NCI-H2196 treated with DMSO at 0.1 percent for 48 hours (cell line): ENCODE measurements around the gene DENND4B.

Experiments
- DNase-seq: peaks from one replicate; lab custom pipeline; 2025; ENCODE audit not compliant: unreplicated experiment; lab: John Stamatoyannopoulos, UW

Gene DENND4B

DNA sequence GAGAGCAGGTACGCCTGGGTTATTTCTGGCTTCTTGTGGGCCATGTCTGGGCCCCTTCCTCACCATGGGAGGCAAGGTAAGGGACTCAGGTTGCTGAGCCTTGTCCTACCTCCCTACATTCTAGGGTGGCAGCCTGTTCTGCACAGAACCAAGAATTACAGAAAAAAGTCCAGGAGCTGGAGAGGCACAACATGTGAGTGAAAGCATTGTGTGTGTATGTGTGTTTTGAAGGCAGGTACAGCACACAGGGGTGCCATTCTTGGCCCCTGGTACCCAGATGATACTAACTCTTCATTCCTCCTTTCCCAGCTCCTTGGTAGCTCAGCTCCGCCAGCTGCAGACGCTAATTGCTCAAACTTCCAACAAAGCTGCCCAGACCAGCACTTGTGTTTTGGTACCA, 26.6 kb upstream of the DENND4B start:
- DNase-seq: no peak

DNA sequence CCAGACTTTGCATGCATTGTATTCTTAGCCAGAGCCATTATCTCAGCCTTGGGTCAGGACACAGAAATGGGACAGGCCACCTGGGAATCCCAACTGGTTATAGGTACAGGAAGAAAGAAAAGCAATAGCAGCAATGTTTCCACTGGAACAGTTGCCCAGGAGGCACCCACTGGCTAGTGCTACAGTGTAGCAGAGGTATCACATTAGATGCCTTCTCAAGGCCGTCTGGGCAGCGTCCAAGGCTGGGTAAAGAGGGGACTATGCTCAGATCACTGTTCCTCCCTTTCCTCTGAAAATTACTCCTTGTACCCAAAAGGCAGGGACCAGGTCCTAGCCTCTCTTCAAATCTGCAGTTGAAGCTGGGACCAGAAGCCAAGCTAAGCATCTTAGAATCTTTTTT, 23.8 kb upstream of the DENND4B start:
- DNase-seq: no peak

DNA sequence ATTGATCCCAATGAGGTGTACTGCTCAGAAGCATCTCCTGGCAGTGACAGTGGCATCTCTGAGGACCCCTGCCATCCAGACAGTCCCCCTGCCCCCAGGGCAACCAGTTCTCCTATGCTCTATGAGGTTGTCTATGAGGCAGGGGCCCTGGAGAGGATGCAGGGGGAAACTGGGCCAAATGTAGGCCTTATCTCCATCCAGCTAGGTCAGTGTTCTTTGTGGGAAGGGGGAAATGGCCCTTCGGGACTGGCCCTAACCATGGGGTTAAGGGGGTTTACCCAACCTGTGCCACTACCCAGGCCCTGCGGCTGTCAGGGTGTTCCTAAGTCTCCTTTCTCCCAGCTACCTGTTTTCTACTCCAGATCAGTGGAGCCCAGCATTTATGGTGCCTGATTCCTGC, 22.5 kb upstream of the DENND4B start:
- no peak for DNase-seq

DNA sequence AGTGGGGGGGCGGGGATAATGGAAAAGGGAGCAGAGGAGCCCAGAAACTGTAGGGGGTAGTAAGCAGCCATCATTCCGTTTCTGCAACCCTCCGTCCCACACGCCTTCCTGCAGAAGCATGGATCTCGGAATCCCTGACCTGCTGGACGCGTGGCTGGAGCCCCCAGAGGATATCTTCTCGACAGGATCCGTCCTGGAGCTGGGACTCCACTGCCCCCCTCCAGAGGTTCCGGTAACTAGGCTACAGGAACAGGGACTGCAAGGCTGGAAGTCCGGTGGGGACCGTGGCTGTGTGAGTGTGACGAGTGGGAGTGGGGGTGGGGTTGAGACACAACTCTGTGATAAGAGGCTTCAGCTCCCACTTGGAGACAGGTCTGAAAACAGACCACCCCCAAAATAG, 21.9 kb upstream of the DENND4B start:
- no peak for DNase-seq

DNA sequence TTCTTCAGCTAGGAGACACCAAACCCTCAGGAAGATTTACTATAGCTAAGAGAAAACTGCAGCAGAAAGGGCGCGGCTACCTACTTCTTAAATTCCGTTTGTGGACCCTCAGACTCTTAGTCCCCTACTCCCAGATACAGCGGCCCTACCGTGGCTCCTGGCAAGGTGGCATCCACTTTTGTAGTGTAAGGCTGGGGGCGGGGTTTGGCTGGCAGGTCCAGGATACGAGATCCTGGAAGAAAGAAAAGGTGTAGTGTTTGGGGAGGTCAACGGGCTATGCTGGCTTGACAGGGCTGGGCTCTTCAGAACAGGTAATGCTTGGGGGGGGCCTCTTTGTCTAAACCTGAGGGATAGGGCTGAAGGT, 21.5 kb upstream of the DENND4B start:
- peak; percentile 43 for DNase-seq

DNA sequence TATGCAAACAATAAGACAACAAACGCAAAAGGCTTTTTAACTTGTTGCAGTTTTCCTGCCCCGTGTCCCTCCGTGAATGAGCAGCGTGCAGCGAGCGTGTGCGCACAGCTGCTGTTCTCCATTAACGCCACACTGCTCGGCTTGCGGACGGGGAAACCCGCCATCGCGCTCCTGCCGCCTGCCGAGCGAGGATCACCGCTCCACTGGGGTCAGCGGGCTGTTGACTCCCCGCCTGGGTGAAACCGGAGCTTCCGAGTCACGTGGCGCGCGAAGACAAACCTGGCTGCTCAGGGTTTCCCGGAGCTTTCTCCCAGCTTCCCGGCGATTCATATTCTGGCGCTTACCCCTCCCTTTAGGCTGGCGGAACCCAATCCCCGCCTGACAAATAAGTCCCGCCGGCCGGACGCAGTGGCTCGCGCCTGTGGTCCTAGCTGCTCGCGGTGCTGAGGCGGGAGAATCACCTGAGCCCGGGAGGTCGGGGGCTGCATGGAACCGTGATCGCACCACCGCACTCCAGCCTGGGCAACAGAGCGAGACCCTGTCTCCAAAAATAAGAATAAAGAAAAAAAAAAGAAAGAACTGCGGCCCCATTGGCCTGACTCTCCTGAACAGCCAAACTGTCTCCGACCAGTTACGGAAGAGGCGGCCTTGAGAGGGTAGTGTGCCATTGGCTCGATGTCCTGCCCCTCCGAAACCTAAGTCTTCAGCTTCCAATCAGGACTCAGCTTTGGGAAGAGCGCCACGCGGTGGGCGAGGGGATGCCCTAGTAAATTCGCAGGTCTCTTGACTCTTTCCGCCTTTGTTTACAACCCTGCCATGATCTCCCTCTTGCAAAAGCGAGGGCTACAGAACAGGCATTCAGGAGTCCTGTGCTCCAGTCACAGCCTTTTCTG, 20.8 kb upstream of the DENND4B start, which contains the start of gene CREB3L4:
TSS of gene CREB3L4 (plus strand) at position 796 of the 893 bp plus-strand sequence. CDS start 624 bp downstream, outside the sequence.
- peak; percentile 96 for DNase-seq

DNA sequence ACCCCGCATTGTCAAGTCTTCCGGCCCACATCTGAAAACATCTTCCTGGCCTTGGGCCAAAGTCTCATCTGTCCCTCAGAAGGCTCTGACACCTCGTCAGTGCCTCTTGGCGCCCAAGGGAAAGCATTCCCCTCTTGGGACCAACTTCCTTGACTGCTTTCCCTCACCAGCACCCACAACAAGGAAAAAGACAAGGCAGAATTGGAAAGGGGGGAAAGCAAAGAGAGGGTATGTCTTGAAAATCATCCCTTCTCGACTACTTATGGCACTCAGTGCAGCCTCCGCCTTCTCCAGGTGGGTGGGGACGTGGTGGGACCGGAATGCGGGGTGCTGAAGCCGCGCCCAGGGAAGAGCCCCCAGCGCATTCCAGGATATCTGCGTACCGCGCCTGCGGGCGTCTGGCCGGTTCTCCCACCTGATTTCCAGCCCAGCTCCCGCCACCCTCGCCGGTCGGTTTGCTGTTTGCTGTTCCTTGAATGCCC, 17.4 kb upstream of the DENND4B start:
- DNase-seq: no peak

DNA sequence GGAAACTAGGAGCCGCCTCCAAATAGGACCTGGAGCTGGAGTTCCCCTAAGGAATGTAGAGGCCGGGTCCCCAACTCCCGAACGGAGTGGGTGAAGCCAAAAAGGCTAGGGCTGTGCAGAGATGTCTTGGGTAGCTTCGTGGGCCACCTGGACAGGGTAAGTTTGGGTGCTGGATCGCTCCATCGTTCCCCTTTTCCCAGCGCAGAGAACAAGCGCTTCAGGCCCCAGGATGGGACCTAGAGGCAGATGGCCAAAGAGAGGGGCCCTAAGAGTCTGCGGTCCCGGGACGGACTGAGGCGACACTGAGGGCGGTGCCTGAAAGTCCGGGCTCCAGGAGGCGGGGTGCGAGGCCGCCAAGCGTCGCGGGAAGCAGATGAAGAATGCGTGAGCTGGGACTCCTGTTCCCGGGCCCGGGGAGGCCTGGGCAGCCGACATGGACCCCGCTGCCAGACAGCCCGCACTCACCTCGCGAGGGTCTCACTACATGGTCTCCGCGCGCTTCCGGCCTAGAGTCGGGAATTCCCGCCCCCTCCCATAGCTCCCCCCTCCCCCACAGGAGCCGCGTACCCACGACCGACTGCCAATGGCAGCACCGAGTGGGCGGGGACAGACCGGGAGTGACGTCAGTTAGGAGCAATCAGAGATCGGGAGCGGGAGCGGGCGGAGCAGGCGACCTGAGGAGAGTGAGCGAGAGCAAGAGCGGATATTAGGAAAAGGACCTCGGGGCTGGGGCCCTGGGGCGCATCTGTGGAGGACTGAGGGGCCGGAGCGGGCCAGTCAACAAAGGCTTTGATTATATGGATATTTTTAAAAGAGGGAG, 16.7 kb upstream of the DENND4B start, which contains the start of gene SLC39A1:
TSS of gene SLC39A1 (minus strand) at position 508 of the 820 bp plus-strand sequence. CDS start 822 bp downstream, outside the sequence.
- DNase-seq: peak; percentile 94

DNA sequence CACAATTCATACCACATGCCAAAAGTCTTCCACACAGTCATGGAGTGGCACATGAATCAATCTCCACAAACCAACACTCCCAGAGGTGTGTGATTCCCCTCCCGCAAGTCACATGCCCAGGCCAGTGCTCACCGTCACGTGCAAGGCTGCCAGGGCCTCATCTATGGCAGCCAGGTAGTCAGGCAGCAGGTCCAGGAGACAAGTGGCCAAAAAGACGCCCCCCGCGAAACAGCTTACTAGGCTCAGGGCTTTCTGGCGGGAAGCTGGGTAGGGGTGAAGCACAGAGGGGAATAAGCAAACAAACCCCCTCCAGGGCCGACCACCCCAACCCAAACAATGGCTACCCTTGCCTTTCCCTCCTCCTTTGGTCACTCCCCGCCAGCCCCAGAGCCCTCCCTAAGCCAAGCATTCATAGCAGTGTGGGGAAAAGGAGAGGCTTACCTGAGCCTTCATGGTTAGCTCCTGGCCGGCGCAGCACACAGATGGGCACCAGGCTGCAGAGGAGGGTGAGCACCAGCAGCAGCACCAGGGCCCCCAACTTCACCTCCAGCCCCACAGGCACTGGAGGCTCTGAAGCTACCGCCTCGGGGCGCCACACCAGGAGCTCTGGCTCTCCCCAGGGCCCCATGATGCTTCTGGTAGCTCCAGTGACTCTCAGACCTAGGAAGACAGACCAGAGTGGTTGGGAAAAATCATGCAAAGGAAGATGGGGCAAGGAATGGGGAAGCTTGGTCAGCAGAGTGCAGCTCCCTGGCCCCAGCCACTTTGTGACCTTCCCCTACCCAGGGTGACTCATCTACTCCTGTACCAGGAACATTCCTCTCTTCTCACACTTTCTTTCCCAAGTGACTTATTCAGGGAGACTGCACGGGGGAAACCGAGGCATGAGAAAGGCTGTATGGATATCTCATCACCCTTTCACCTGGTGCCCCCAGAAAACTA, 15.8 kb upstream of the DENND4B start:
- no peak for DNase-seq

DNA sequence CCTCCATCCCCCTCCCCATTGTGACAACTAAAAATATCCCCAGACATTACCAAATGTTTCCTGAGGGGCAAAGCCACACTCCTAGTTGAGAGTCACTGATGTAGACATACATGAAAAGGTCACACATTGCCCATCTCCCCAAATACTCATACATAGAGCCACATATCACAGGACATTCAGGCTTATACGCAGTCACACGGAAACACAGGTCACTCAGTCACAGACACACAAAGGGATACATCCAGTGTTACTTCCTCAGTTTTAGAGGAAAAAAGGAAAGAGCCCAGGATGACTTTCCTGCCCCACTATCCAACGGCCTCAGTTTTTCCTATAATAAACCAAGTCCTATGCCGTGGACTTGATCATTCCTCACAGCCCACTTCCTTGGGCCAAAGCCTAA, 14.9 kb upstream of the DENND4B start:
- no peak for DNase-seq

DNA sequence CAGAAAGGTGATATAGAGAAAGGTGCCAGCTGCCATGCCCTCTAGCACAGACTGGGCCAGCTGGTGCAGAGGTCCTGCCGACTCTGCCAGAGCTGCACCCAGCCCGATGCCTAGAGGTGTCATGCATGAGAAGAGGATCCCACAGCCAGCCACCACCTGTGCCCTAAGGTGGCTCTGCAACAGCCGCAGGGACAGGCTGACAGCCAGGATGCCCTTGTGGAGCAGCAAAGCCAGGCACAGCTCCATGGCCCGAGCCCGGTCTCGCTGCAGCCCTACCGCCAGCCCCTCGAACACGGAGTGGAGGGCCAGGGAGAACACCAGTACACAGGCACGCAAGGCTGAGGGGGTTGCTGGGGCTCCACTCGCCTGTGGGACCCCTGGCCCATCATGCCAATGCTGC, 13.7 kb upstream of the DENND4B start:
- DNase-seq: no peak

DNA sequence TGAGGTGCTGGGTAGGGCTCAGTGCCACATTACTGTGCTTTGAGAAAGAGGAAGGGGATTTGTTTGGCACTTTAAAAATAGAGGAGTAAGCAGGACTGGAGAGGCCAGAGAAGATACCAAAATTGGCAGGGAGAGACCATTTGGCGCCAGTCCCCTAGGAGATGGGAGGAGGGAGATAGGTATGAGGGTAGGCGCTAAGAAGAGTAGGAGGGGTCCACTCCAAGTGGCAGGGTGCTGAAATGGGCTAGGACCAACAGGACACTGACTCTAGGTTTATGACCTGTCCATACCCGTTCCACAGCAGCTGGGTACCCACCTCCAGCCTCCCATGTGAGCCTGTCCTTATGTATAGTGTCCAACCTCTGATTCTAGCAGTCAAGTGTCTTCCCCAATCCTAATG, 12.9 kb upstream of the DENND4B start:
- no peak for DNase-seq

DNA sequence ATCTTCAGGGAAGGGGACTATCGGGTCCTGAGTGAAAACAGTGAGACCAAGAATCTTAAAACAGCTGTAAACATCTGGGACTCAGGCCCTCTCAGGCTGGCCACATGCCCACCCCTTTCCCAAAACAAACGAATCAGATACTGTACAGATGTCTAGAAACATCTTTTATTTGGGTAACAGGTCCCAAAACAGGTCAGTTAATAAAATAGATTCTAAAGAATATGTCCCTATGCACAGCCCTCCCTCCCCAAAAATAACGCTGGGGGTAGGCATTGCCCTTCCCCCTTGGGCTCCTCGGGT, 12.4 kb upstream of the DENND4B start:
- no peak for DNase-seq

DNA sequence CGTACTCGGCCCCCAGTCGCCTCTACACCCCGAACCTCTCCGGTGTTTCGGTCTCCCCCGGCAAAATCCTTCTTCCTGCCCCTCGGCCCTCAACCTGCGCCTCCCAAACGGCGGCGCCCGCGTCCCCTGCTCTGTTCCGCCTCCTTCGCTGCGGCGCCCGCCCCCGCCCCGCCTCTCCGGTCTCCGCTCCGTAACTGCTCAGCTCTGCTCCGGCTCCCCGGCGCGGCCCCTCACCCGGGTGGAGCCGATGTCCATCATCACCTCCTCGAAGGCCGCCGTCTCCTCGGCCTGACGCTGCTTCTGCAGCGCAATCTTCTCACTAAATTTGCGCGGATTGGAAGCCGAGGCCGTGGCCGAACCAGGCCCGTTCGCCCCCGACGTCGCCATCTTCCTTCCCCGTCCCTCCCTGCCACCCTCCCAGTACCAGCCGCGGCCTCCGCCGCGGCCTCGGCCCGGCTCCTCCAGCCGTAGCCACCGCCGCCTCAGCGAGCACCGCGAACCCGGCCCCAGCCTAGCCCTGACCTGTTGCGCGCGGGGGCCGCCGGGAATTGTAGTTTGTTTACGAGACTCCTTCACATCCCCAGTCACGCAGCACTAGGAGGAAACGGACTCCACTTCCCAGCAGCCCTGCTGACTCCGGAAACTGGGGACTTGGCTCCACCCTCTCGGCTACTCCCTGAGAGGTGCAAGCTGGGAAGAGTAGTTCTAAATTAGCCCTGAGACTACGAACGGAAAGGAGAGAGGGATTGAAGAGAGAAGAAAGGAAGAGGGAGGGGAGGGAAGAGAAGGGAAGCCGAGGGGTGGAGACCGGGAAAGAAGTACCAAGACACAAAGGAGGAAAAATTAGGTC, 11.8 kb upstream of the DENND4B start, which contains the start of gene CRTC2:
TSS of gene CRTC2 (minus strand) at position 502 of the 850 bp plus-strand sequence. CDS start at position 387, 115 bp downstream.
- DNase-seq: peak; percentile 98

DNA sequence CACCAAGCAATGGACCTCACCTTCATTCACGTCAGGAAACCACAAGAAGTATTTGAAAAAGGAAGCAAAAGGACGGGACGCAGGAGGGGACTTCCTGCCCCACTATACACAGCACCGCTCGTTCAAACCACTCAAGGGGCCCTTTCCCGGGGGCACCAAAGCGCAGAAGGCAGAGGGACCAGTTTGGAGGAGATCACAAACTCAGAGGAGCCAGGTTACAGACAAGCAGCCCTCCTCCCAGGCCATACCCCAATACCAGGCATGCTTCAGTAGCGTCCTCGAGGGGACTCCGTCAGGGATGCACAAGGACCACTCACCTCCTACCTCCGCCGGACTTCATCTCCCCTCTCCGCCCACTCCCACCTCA, 11.2 kb upstream of the DENND4B start:
- no peak for DNase-seq

DNA sequence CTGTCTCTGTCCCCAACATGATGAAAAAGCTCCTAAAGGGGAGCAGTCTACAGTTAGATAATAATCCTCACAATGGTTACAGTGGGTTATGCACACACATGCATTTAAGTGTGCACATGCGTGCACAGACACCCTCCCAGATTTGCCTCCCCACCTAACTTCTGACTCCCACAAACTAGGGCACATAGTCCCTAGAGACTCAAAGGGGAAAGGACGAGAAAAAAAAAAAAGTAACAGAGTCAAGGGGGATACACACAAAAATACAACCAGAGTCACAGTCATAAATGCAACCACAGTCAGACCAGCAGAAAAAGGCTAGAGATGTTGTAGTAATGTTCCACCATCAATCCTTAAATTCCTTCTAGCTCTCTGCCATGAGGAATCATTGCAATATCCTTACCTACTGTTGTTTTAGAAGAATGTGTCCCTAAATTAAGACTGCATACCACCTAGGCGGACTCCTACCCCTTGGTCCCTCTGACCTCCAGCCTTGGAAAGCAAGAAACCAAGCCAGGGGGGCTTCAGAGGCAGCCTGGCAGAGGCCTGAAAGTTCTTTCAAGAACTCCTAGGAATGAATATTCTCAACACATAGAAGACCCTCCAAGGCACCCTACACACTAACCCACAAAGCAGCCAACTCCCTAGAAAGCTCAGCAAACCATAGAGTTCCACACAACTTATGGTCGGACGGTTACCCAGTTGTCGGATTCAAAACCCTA, 10.6 kb upstream of the DENND4B start:
- DNase-seq: no peak

DNA sequence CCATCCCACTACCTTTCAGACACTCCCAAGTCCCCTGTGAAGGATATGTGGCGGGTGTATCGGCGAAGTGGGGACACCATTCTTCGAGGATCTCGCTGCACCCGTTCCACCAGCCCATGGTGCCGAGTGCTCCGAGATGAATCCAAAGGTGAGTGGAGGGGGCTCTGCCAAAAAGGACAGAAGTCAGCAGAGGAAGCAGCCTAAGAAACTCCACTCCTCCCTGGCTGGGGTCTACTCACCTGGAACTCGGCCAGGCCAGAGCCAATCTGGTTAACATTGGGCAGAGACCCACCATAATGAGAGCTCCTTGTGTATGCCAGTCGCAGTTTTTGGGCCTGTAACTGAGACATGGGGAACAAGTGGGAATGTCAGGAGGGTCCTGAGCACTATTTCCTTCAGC, 8.3 kb upstream of the DENND4B start:
- no peak for DNase-seq

DNA sequence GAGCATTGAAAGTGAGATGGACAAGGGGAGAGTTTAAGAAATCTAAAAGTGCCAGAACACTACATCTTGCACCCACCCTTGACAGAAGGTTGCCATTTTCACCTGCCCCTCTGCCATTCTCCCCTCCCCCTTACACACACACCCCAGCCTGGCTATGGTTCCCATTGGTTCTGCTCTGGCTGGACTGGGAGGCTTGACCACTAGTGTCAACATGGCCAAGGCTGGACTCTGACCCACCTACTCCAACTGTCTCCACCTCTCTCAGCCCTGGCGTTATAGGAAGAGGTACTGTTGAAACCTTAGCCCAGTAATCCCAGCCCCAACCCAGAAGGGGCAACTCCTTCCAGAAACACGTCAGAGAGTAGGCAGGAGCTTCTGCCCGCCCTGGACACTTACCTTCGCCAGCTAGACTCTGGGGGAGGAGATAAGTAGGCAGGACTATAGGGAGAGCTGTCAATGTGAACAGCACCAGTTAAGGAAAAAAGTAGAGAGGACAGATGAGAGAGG, 7.4 kb upstream of the DENND4B start:
- DNase-seq: no peak

DNA sequence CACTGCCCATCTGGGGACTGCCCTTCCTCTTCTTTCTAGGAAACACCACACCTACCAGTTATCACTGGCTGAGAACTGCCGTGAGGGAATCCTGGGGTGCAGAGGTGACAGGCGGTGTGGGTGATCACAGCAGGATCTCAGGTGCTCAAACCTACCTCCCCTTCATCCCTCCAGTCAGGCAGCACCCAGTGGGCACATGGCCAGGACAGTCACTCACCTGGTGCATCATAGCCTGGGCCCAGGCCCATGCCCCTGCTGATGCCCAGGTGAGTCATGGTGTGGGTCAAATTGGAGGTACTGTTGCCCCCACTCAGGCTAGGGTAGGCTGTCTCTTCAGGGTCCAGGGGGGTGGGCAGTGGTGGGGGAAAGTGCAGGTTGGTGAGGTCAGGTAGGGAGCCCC, 5.3 kb upstream of the DENND4B start:
- DNase-seq: no peak
